NT2/D1 (cell line): ENCODE results near the gene ZP3.

Experiments used
- YY1 ChIP-seq: IDR thresholded peaks from 2 replicates; pipeline ENCODE4 v1.6.1; 2011; ENCODE audit not compliant: insufficient read length, insufficient read depth
- ZNF274 ChIP-seq: IDR thresholded peaks from 2 replicates; pipeline ENCODE4 v1.6.1; 2011; ENCODE audit warnings: mild to moderate bottlenecking, low read depth, low read length

DNA sequence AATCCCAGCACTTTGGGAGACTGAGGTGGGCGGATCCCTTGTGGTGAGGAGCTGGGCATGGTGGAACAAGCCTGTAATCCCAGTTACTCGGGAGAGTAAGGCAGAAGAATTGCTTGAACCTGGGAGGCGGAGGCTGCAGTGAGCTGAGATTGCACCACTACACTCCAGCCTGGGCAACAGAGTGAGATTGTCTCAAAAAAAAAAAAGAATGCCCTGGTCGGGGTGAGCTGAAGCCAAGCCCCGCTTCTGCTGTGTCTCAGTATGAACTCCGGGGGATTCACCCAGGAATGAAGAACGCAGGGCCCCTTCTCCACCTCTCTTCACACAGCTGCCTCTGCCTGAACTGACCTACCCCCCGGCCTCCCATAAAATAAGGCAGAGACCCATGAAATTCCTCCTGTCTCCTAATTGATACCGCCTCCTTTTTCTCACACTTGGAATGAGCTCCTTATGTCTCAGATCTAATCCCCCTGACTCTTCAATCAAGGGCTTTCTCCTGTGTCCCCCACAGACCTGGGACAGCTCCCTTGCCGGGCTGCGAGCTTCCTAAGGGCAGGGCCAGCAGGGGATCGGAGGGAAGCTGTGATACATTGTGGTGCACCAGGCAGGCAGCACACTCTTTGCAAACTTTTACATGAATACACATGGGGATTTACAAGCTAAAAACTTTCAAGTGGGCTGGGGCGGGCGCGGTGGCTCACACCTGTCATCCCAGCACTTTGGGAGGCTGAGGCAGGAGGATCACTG lies 911 bp upstream of the ZP3 start:
- no peak for TF ChIP-seq YY1
- TF ChIP-seq ZNF274: no peak
